Effector memory CD8-positive, alpha-beta T cell (primary cell): ENCODE measurements around the gene RBKS.

Source experiments
- ATAC-seq: fragments of 150-1000 bp; cut with Tn5 transposase; replicated peaks from 2 replicates; pipeline ENCODE4 v1.10.0; 2021; ENCODE audit warnings: mild to moderate bottlenecking, moderate library complexity
- DNase-seq, 3 experiments: peaks; one replicate each; pipeline ENCODE4 v3.0.0; 2021
- H3K27ac Mint-ChIP-seq, 2 donors: one replicate each; pipeline ENCODE4 v1.8.0; 2022; ENCODE audit warnings: mild to moderate bottlenecking in 2 of 2, mixed read lengths in 2 of 2, moderate library complexity in 2 of 2
- H3K27me3 Mint-ChIP-seq, 2 donors: one replicate each; pipeline ENCODE4 v1.8.0; 2022; ENCODE audit warnings: mixed read lengths in 2 of 2
- H3K36me3 Mint-ChIP-seq: one replicate; pipeline ENCODE4 v1.8.0; 2022; ENCODE audit warnings: mild to moderate bottlenecking, moderate library complexity, mixed read lengths; ENCODE audit not compliant: insufficient read depth
- H3K4me1 Mint-ChIP-seq, 2 donors: one replicate each; pipeline ENCODE4 v1.8.0; 2022; ENCODE audit warnings: low read depth in 2 of 2, mixed read lengths in 2 of 2
- H3K4me3 Mint-ChIP-seq, 2 donors: one replicate each; pipeline ENCODE4 v1.8.0; 2022; ENCODE audit warnings: mild to moderate bottlenecking in 2 of 2, mixed read lengths in 2 of 2, moderate library complexity in 2 of 2
- H3K9me3 Mint-ChIP-seq, 2 donors: one replicate each; pipeline ENCODE4 v1.8.0; 2022; ENCODE audit warnings: mixed read lengths in 2 of 2

RBKS gene

DNA sequence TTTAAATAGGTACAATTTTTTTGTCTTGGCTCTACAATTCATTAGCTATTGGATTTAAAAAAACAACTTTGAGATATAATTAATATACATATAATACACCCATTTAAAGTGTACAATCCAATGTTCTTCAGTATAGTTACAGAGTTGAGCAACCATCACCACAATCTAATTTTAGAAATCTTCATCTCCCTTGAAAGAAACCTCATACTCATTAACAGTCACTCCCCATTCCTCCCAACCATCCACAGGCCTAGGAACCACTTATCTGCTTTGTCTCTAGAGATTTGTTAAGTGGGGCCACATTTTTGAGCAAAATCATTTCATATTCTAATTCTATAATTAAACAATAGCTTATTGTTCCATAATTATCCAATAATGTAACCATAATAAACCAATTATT lies 86.0 kb downstream of the RBKS start:
- Mint-ChIP-seq H3K4me3 (no peak overlapping the region), H3K4me1 (no peaks in the 10 kb centered on the region), H3K9me3 (no peaks in the 10 kb centered on the region), H3K27ac (no peak overlapping the region), H3K27me3 (no peaks in the 10 kb centered on the region), H3K36me3 (no peaks in the 10 kb centered on the region)
- DNase-seq (no peak), ATAC-seq (no peak)

DNA sequence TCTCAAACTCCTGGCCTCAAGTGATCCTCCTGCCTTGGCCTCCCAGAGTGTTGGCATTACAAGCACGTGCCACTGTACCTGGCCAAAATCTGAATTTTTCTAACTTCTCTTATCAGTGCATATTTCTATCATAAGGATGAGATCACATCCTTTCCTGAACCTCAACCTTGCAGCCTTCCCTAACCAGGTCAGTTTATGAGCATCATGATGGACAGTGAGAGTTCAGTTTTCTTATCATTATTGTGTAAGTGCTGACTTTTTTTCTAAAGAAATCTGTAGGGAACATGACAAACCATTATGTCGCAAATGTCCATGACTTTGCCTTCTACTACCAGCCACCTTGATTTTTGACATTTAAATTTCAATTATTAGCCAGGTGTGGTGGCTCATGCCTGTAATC lies 87.1 kb downstream of the RBKS start:
- H3K4me1 Mint-ChIP-seq: no peaks in the 10 kb centered on the region
- H3K27ac Mint-ChIP-seq: no peak overlapping the region
- DNase-seq (no peak), ATAC-seq (no peak)
- no peaks in the 10 kb centered on the region for H3K36me3 Mint-ChIP-seq
- H3K9me3 Mint-ChIP-seq: no peaks in the 10 kb centered on the region
- H3K27me3 Mint-ChIP-seq: no peaks in the 10 kb centered on the region
- H3K4me3 Mint-ChIP-seq: no peak overlapping the region

DNA sequence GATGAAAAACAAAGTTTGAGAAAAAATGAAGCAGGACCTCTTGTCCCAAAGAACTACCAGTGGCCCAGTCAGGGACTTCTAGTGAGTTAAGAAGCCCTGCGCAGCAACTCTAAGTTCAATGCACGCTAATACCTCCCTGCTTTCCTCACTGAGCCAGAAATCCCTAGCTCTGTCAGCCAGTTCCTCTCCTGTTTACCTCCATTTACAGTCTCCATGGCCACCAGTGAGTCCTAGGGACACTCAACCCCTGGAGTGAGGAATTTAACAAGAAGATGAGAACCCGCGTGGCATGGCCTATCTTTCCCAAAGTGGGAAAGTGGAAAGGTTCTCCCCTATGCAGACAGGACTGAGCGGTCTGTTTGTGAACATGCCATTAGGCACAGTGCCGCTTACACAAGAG lies 87.6 kb downstream of the RBKS start:
- Mint-ChIP-seq H3K36me3 (peaks cover under 1% of the 10 kb centered on the region), H3K27ac (no peak overlapping the region), H3K27me3 (no peaks in the 10 kb centered on the region), H3K4me3 (no peak overlapping the region), H3K9me3 (no peaks in the 10 kb centered on the region), H3K4me1 (no peaks in the 10 kb centered on the region)
- DNase-seq (no peak), ATAC-seq (no peak)

GRCh38 chr2:27800856-27801255 lies 89.3 kb downstream of the RBKS start:
- Mint-ChIP-seq H3K9me3 (no peaks in the 10 kb centered on the region), H3K36me3 (peaks cover 2% of the 10 kb centered on the region), H3K27ac (no peak overlapping the region), H3K4me1 (peaks cover 0 to 4% of the 10 kb centered on the region in 2 donors), H3K4me3 (no peak overlapping the region), H3K27me3 (no peaks in the 10 kb centered on the region)
- ATAC-seq (no peak), DNase-seq (no peak)

DNA sequence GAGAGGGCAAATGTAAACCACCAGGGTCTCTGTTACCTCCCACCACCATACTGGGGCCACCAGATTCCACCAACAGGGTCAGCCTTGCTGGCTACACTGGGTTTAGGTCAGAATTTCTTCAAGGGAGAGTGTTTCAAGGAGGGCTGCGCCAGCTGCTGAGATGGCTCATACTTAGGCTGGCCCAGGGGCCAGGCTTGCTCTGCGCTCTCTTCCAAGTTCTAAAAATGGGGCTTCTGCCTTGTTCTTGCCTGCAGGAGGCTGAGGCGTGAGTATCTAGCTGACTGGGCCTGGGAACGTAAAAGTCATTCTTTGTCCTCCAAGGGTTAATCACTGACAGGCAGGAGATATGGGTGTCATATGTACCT lies 90.6 kb downstream of the RBKS start:
- Mint-ChIP-seq H3K4me1 (peaks cover 0 to 6% of the 10 kb centered on the region in 2 donors), H3K36me3 (peaks cover 2% of the 10 kb centered on the region), H3K4me3 (no peak overlapping the region), H3K27me3 (no peaks in the 10 kb centered on the region), H3K9me3 (no peaks in the 10 kb centered on the region), H3K27ac (no peak overlapping the region)
- ATAC-seq (no peak), DNase-seq (no peak)

GRCh38 chr2:27798948-27799645 lies 91.1 kb downstream of the RBKS start:
- Mint-ChIP-seq H3K36me3 (peaks cover 2% of the 10 kb centered on the region), H3K4me1 (peaks cover 0 to 6% of the 10 kb centered on the region in 2 donors), H3K9me3 (no peaks in the 10 kb centered on the region), H3K27ac (no peak overlapping the region), H3K27me3 (no peaks in the 10 kb centered on the region), H3K4me3 (no peak overlapping the region)
- ATAC-seq (no peak), DNase-seq (no peak)

DNA sequence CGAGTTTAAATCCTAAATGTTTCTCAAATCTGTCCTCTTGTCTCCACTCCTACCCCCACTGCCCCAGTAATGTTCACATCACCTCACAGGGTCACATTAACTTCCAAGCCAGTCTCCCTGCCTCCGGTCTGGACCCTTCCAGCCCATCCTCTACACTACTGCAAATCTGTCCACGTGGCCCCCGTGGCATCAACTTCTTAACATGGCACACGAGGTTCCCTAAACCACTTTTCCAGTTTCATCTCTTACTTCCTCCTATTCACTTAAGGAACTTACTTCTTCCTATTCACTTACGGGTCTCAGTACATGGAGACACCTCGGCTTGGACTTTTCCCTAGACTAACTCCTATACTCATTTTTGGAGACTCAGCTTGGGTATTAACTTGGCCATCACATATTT lies 91.7 kb downstream of the RBKS start:
- no peaks in the 10 kb centered on the region for H3K9me3 Mint-ChIP-seq
- ATAC-seq (no peak), DNase-seq (no peak)
- H3K27ac Mint-ChIP-seq: peak overlapping the region in 1 of 2 donors; percentile 4
- H3K36me3 Mint-ChIP-seq: peaks cover 2% of the 10 kb centered on the region
- no peaks in the 10 kb centered on the region for H3K27me3 Mint-ChIP-seq
- H3K4me1 Mint-ChIP-seq: peaks cover 0 to 6% of the 10 kb centered on the region in 2 donors
- no peak overlapping the region for H3K4me3 Mint-ChIP-seq

DNA sequence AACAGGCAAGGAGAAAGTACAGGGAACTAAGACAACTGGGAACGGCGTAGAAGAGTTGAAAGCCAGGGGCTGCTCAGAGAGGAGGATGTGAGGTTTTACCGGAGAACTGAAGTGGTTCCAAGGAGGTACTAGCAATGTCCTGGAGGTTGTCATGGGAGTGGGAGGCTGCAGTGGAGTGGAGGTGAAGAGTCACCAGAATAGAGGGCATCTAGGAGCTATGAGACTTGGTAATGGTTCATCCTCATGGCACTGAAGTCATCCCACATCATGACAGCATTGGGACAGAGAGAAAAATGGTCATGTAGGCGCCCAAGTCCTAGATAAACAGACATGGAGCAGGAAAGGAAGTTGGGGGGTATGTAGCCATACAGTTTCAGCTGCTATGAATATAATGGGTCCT lies 92.3 kb downstream of the RBKS start:
- no peak overlapping the region for H3K27ac Mint-ChIP-seq
- H3K36me3 Mint-ChIP-seq: peaks cover 2% of the 10 kb centered on the region
- no peak for ATAC-seq
- DNase-seq: no peak
- H3K27me3 Mint-ChIP-seq: no peaks in the 10 kb centered on the region
- peaks cover 0 to 6% of the 10 kb centered on the region in 2 donors for H3K4me1 Mint-ChIP-seq
- H3K4me3 Mint-ChIP-seq: no peak overlapping the region
- H3K9me3 Mint-ChIP-seq: no peaks in the 10 kb centered on the region

GRCh38 chr2:27796791-27797765 lies 93.1 kb downstream of the RBKS start:
- Mint-ChIP-seq H3K27me3 (no peaks in the 10 kb centered on the region), H3K4me1 (peaks cover 0 to 6% of the 10 kb centered on the region in 2 donors), H3K4me3 (no peak overlapping the region), H3K27ac (no peak overlapping the region), H3K36me3 (peaks cover 2% of the 10 kb centered on the region), H3K9me3 (no peaks in the 10 kb centered on the region)
- DNase-seq (no peak), ATAC-seq (no peak)

DNA sequence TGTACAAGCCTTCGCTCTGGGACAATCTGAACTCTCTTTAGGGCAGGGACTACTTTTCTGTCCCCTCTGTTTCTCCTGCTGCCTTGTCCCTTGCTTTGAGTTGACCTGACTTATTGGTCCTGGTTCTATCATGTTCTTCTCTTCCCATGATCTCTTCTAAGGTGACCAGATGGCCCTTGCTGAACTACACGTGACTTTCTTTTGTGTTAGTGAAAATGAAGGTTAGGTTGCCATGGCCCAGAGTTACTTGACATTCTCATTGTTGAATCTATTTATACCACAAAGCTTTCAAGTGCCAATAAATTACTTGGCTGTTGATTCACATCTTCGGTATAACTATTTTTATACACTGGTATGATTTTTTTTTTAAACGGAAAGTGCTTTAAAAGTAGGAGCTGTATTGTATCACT lies 94.3 kb downstream of the RBKS start:
- Mint-ChIP-seq H3K9me3 (no peaks in the 10 kb centered on the region), H3K27me3 (no peaks in the 10 kb centered on the region), H3K36me3 (peaks cover 2% of the 10 kb centered on the region), H3K4me3 (no peak overlapping the region), H3K27ac (peak overlapping the region in 1 of 2 donors; percentile 49), H3K4me1 (peaks cover 0 to 6% of the 10 kb centered on the region in 2 donors)
- ATAC-seq (no peak), DNase-seq (no peak)

DNA sequence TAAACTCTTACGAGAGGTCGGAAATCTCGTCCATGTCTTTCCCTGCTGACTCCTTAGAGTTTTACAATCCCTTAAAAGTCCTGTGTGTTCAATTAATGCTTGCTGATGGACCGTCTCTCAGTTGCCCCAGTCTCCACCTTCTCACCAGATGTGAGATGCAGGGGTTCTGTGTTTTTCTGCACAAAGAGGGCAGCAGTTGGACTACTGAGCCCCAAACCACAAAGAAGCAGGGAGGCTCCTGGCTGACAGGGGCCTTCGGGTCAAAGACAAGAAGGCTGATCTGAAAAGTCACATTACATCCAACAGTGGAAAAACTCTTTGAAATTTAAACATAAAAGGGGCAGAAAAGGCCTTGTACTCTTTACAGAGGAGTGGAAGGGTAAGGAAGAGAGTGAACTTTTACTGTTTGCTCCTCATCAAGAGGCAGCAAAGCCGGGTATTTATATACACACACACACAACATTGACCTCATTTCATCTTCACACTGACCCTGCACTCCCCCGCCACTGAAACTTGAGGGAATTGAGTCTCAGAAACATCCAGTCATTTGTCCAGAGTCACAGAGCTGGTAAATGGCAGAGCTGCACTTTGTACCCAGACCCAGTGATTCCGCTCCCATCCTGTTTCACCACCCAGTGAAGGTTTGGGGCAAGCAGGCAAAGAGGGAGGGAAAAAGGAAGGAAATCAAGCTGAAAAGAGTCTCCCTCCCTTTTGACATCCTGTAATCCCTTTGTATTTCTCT lies 94.9 kb downstream of the RBKS start:
- Mint-ChIP-seq H3K9me3 (no peaks in the 10 kb centered on the region), H3K4me3 (no peak overlapping the region), H3K4me1 (peaks cover 0 to 6% of the 10 kb centered on the region in 2 donors), H3K27ac (peak overlapping the region in 1 of 2 donors; percentile 49), H3K36me3 (peaks cover 2% of the 10 kb centered on the region), H3K27me3 (no peaks in the 10 kb centered on the region)
- no peak for ATAC-seq
- DNase-seq: no peak

DNA sequence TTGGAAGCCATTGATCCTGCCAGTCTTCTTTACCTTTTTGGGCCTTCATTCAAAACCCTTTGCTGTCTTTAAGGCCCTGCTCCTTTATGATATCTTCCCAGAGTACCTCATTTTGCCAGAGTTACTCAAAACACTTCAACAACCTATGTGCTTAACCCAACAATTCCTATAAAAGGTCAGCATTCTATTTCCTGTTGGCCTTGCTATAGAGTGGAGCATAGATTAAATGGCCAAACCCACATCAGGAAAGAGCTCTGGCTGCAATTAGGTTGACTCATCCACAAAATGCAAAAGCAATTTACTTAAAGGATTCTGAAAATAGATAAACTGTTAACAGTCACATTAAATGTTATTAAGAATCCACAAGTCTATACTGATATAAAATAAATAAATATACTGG lies 97.4 kb downstream of the RBKS start:
- H3K27ac Mint-ChIP-seq: no peak overlapping the region
- no peak for DNase-seq
- no peak overlapping the region for H3K4me3 Mint-ChIP-seq
- peaks cover 2% of the 10 kb centered on the region for H3K36me3 Mint-ChIP-seq
- peaks cover 0 to 6% of the 10 kb centered on the region in 2 donors for H3K4me1 Mint-ChIP-seq
- H3K9me3 Mint-ChIP-seq: no peaks in the 10 kb centered on the region
- no peaks in the 10 kb centered on the region for H3K27me3 Mint-ChIP-seq
- ATAC-seq: no peak

GRCh38 chr2:27790796-27791195 lies 99.4 kb downstream of the RBKS start:
- Mint-ChIP-seq H3K27ac (no peak overlapping the region), H3K9me3 (no peaks in the 10 kb centered on the region), H3K4me3 (no peak overlapping the region), H3K27me3 (no peaks in the 10 kb centered on the region), H3K36me3 (no peaks in the 10 kb centered on the region), H3K4me1 (peaks cover 0 to 2% of the 10 kb centered on the region in 2 donors)
- DNase-seq (no peak), ATAC-seq (no peak)
